GM21717 (cell line): ENCODE results near the gene MVB12A.

Source experiments
- ATAC-seq: cut with Tn5 transposase; IDR thresholded peaks from one replicate; pipeline ENCODE4 v1.9.1; 2021; ENCODE audit warnings: mild to moderate bottlenecking, moderate library complexity; ENCODE audit not compliant: unreplicated experiment

The MVB12A gene

GRCh38 chr19:17470068-17470841 lies 50.4 kb downstream of the MVB12A start, which contains the start of gene SLC27A1:
Gene SLC27A1, plus strand, starts transcription at chr19:17470524. Its CDS starts 17 bp downstream, at chr19:17470541.
- ATAC-seq, result peak; percentile 82

- no peak for ATAC-seq
Observed at GRCh38 chr19:17471410-17472125, 51.7 kb downstream of the MVB12A start.

- no peak for ATAC-seq
Observed at GRCh38 chr19:17473041-17473440, 53.2 kb downstream of the MVB12A start.
